Measurements from ENCODE around the gene ISLR.
A peak's percentile ranks its signal among the peaks of the same experiment; 100 is the strongest.

ISLR gene

GRCh38 chr15:74209997-74210671 is 36.6 kb downstream of the ISLR start (continued):
- no peak for TF ChIP-seq ZNF248 (tag by site-specific recombination; IDR thresholded peaks at IDR 0.05)
- peak; percentile 78; the same call in 1 of the 2 replicates for TF ChIP-seq OSR2 (tag by site-specific recombination; IDR thresholded peaks at IDR 0.05)
- TF ChIP-seq SALL2 (tag by site-specific recombination; IDR thresholded peaks at IDR 0.05; ENCODE audit: borderline replicate concordance) = no peak
- TF ChIP-seq ZNF121 (tag by site-specific recombination; IDR thresholded peaks at IDR 0.05) = no peak
- TF ChIP-seq ZNF600 (tag by site-specific recombination; IDR thresholded peaks at IDR 0.05) = peak; percentile 86
- peak; percentile 95 for TF ChIP-seq ZNF843 (tag by site-specific recombination; IDR thresholded peaks at IDR 0.05)
- no peak for TF ChIP-seq AEBP2 (tag by site-specific recombination; IDR thresholded peaks at IDR 0.05; ENCODE audit: borderline replicate concordance)
- TF ChIP-seq ZBTB11 (tag by site-specific recombination; conservative IDR thresholded peaks at IDR 0.05; ENCODE audit: low read depth) = no peak
- TF ChIP-seq ZNF335 (tag by site-specific recombination; conservative IDR thresholded peaks at IDR 0.05) = peak; percentile 50; the same call in 1 of the 2 replicates
- no peak for TF ChIP-seq HOXC10 (CRISPR knock-in tag; IDR thresholded peaks at IDR 0.05)
- TF ChIP-seq YY2 (tag by site-specific recombination; IDR thresholded peaks at IDR 0.05) = peak; percentile 62
- peak; percentile 91 for TF ChIP-seq ZNF18 (tag by site-specific recombination; IDR thresholded peaks at IDR 0.05)
- TF ChIP-seq KLF10 (tag by site-specific recombination; IDR thresholded peaks at IDR 0.05) = peak; percentile 84
- peak; percentile 58; the same call in 1 of the 2 replicates for TF ChIP-seq BCL11A (tag by site-specific recombination; IDR thresholded peaks at IDR 0.05; ENCODE audit: low read depth)
- no peak for TF ChIP-seq SCRT2 (tag by site-specific recombination; IDR thresholded peaks at IDR 0.05)
- TF ChIP-seq ZSCAN23 (tag by site-specific recombination; IDR thresholded peaks at IDR 0.05) = peak; percentile 79
- peak; percentile 87; the same call in 1 of the 2 replicates for TF ChIP-seq BCL11B (tag by site-specific recombination; IDR thresholded peaks at IDR 0.05; ENCODE audit: low read depth)
- peak; percentile 54 for TF ChIP-seq ZNF10 (tag by site-specific recombination; IDR thresholded peaks at IDR 0.05)
- TF ChIP-seq ZNF398 (tag by site-specific recombination; IDR thresholded peaks at IDR 0.05) = peak; percentile 64
- no peak for TF ChIP-seq ZNF621 (tag by site-specific recombination; IDR thresholded peaks at IDR 0.05)
- TF ChIP-seq ZNF302 (tag by site-specific recombination; IDR thresholded peaks at IDR 0.05; ENCODE audit: low read depth) = no peak
- TF ChIP-seq IKZF3 (tag by site-specific recombination; IDR thresholded peaks at IDR 0.05) = peak; percentile 74
- peak; percentile 97 for TF ChIP-seq ZNF629 (tag by site-specific recombination; IDR thresholded peaks at IDR 0.05)
- peak; percentile 40; the same call in 1 of the 2 replicates for TF ChIP-seq PRDM10 (tag by site-specific recombination; IDR thresholded peaks at IDR 0.05)
- no peak for TF ChIP-seq PRDM6 (tag by site-specific recombination; IDR thresholded peaks at IDR 0.05)

Data from HEK293 (cell line).